Thoracic aorta endothelial cell (primary cell): ENCODE results near the gene TMEM35B. TPM values are rescaled to one million over a fixed set of nuclear protein-coding genes. Genes with fewer than 3 reads are reported as not detected.

ENCODE experiments used
- small RNA-seq: library from RNA; depleted of rRNA; stranded (forward); fragments of <200 nt; gene quantifications from one replicate; pipeline ENCODE3, GENCODE V24; 2012
- total RNA-seq: library from RNA; depleted of rRNA; stranded (reverse); fragments of >200 nt; gene quantifications from 2 replicates; pipeline ENCODE4 v1.2.3, GENCODE V29; 2012

TMEM35B gene
- 16.4 and 20.7 TPM in 2 replicates for total RNA-seq

GRCh38 chr1:34984793-34985608 lies at the start of gene TMEM35B:
Gene TMEM35B, minus strand, starts transcription at chr1:34985347. Its CDS starts 42 bp downstream, at chr1:34985305.

Small RNA genes lying within 50 kb of the gene (small RNA-seq; reads per million reads assigned to genes)
- not detected for gene TMEM35B

Other genes with a start within 250 kb of the TMEM35B start
- gene GJB5, start 230.3 kb downstream of the TMEM35B start, total RNA-seq, result not detected in 2 replicates
- not detected in 2 replicates for gene GJB4, start 225.6 kb downstream of the TMEM35B start, total RNA-seq
- not detected in 2 replicates for gene GJB3, start 204.1 kb downstream of the TMEM35B start, total RNA-seq
- gene GJA4, start 192.3 kb downstream of the TMEM35B start, total RNA-seq, result 11.4 and 35.9 TPM in 2 replicates
- gene SMIM12, start 125.6 kb downstream of the TMEM35B start, total RNA-seq, result 39.7 and 50.0 TPM in 2 replicates
- gene DLGAP3, start 55.7 kb downstream of the TMEM35B start, total RNA-seq, result 0.07 and 0.13 TPM in 2 replicates
- gene ZMYM6, start 46.6 kb upstream of the TMEM35B start, total RNA-seq, result 27.6 and 27.9 TPM in 2 replicates
- 33.6 and 49.5 TPM in 2 replicates for gene ZMYM1, start 94.0 kb upstream of the TMEM35B start, total RNA-seq
- 381 and 432 TPM in 2 replicates for gene SFPQ, start 207.8 kb upstream of the TMEM35B start, total RNA-seq